NOMO-1 (cell line): ENCODE results near the gene ARHGEF37.
"Not testable (repeated sequence)": the region's sequence is repeated elsewhere in the genome, so short reads cannot be mapped to it uniquely, and the experiment has no call there.

Source experiments
- DNase-seq, 2 experiments: peaks; one replicate each; lab custom pipeline; 2025; ENCODE audit not compliant: unreplicated experiment in 2 of 2; lab: John Stamatoyannopoulos, UW

Gene ARHGEF37

GRCh38 chr5:149581192-149581861, at the start of gene ARHGEF37:
Gene ARHGEF37, plus strand, starts transcription at chr5:149581498. Its CDS starts 16,272 bp downstream, at chr5:149597770.
- no peak for DNase-seq

DNA sequence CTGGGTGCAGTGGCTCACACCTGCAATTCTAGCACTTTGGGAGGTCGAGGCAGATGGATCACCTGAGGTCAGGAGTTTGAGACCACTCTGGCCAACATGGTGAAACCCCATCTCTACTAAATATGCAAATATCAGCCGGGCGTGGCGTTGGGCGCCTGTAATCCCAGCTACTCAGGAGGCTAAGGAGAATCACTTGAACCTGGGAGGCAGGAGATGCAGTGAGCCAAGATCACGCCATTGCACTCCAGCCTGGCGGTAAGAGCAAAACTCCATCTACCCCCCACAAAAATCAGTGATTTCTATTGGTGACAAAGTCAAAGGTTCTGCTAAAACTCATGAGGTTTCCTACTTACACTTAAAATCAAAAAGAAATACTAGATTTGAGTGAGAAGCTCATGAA, 48.9 kb upstream of the ARHGEF37 start:
- DNase-seq: no peak

GRCh38 chr5:149535787-149536186, 45.5 kb upstream of the ARHGEF37 start:
- DNase-seq: not testable (repeated sequence)

DNA sequence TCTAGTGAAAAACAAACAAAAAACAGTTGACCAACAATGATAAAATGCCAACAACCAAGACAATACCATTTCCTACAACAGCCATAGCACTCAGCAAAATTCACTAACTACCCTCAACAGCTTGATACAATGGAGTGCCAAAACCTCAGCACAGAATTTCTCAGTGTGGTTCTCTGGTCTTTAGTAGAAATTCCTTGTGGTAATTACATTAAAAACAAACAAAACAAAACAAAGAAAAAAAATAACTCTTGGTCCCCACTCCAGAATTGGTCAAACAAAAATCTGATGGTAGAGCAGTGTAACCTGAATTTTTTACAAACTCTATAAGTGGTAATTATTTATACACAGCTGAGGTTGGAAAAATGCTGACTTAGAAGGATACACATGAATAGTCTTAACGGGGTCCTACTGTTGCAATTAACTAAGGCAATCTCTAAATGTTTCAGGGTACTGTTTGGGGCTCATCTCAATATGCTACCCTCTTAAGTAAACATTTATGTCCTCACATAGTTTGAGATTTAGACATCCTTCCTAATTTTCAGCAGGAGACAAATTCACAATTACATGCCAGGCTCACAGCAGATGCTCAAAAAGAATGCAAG, 43.8 kb upstream of the ARHGEF37 start:
- no peak for DNase-seq

GRCh38 chr5:149540089-149540488, 41.2 kb upstream of the ARHGEF37 start:
- DNase-seq: no peak

GRCh38 chr5:149541893-149542292, 39.4 kb upstream of the ARHGEF37 start:
- no peak for DNase-seq

- no peak for DNase-seq
Measured at GRCh38 chr5:149543361-149544027, 37.8 kb upstream of the ARHGEF37 start.

- peak in 1 of 2 experiments; percentile 8 for DNase-seq
Measured at GRCh38 chr5:149544028-149544420, 37.3 kb upstream of the ARHGEF37 start.

- DNase-seq: no peak
Measured at GRCh38 chr5:149545327-149545726, 36.0 kb upstream of the ARHGEF37 start.

DNA sequence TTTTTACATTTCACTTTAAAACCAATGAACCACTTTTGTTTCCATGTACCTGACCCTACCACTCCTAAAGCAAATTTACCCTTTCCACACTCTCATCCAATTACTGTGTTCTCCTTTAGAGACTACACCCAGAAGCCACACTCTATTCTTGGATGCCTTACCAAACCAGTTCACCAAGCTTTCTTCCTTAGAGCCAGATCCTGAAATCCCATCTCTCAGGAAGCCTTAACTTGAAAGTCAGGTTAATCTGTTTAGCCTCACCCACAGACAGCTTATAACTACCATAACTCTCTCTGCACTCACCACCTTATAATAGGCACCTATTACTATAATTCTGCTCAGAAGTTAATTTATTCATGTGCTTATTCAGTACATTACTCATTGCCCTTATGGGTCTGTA, 34.3 kb upstream of the ARHGEF37 start:
- no peak for DNase-seq

GRCh38 chr5:149549461-149550267, 31.6 kb upstream of the ARHGEF37 start:
- DNase-seq: peak; percentile 49 to 55

GRCh38 chr5:149550268-149550583, 31.1 kb upstream of the ARHGEF37 start:
- peak; percentile 84 to 93 for DNase-seq

GRCh38 chr5:149550594-149551226, 30.6 kb upstream of the ARHGEF37 start:
- no peak for DNase-seq

- DNase-seq: peak; percentile 96 to 99
Measured at GRCh38 chr5:149551227-149552037, 29.9 kb upstream of the ARHGEF37 start, which contains the start of gene CSNK1A1. Gene CSNK1A1, minus strand, starts transcription at chr5:149551439. Its CDS starts 475 bp downstream, at chr5:149550964.

DNA sequence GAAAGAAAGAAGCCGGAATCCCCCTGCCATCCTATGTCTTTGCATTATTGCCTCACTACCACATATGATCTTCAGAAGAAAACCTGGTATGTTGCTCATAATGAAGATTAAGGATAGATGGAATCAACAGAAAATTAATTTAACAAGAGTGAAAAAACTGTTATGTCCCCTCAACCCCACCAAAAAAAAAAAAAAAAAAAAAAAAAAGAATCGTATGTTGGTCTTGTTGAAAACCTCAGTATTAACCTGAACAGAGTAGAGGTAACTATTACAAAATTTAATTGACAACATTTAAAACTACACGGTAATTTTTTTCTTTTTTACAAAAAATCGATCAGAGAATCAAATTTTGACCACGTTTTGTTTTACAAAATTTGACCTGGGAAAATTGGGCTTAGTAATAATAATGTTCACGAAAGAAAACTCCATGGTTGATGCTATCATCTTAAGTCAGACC, 29.2 kb upstream of the ARHGEF37 start:
- DNase-seq: no peak

GRCh38 chr5:149552553-149553160, 28.6 kb upstream of the ARHGEF37 start:
- DNase-seq: no peak

GRCh38 chr5:149559706-149560105, 21.6 kb upstream of the ARHGEF37 start:
- peak; percentile 74 to 85 for DNase-seq

DNA sequence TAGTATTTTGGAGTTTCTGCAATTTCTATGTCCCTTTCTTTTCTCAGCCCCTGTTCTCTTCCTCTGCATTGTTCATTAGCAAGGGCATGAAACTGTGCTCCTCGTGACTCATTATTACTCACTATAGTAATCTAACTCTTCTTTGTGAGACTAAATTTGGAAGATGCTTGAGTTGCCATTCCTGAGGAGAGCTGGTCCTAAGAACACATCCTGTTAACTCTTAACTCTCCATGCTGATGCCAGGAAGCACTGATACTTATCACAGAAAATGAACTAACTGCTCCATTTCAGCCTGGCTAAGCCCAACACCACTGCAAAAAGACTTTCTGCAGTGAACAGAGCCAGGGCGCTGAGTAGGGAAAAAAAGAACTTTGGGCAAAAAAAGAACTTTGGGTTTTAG, 19.4 kb upstream of the ARHGEF37 start:
- peak in 1 of 2 experiments; percentile 69 for DNase-seq

GRCh38 chr5:149563466-149563865, 17.8 kb upstream of the ARHGEF37 start:
- DNase-seq: no peak
